GM23248 (cell line): ENCODE measurements around the gene RIN1.

Experiments
- EZH2 ChIP-seq: fragments of 200-600 bp; sonication (generic); IDR thresholded peaks from 2 replicates; pipeline ENCODE4 v1.6.1; 2018; ENCODE audit warnings: antibody characterized with exemption, mild to moderate bottlenecking; ENCODE audit not compliant: insufficient read depth, poor library complexity, severe bottlenecking
- EZH2phosphoT487 ChIP-seq: fragments of 200-600 bp; sonication (generic); IDR thresholded peaks from 2 replicates; pipeline ENCODE4 v1.6.1; 2018; ENCODE audit warnings: antibody characterized with exemption, moderate library complexity, mild to moderate bottlenecking, low read depth; ENCODE audit not compliant: insufficient read depth

DNA sequence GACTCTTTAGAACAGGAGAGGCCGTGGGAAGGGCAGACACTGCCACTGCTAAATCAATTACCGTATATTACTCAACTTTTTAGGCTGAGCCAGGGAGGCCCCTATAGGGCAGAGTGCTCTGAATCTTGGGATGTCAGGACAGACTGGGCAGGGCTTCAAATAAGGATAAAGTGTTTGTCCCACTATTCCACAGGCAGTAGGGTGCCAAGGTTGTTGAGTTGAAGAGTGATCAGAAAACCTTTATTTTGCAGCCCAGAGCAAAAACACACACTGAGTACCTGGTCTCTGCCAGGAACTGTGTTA, 12.8 kb upstream of the RIN1 start:
- TF ChIP-seq EZH2phosphoT487: no peak
- no peak for TF ChIP-seq EZH2
